Nephron (organoid): Measurements from ENCODE around the gene FOXN3.

ENCODE experiments used
- H3K27ac Mint-ChIP-seq, 3 experiments: 2 replicates each; pipeline ENCODE4 v1.8.0; 2020; ENCODE audit warnings: mixed read lengths in 3 of 3, mild to moderate bottlenecking in 2 of 3, moderate library complexity in 1 of 3
- H3K27me3 Mint-ChIP-seq: 2 replicates; pipeline ENCODE4 v1.8.0; 2021; ENCODE audit warnings: low read depth, mild to moderate bottlenecking, moderate library complexity, mixed read lengths
- H3K36me3 Mint-ChIP-seq: 2 replicates; pipeline ENCODE4 v1.8.0; 2020; ENCODE audit warnings: low read depth, mixed read lengths
- H3K4me1 Mint-ChIP-seq: 2 replicates; pipeline ENCODE4 v1.8.0; 2020; ENCODE audit warnings: mixed read lengths
- H3K4me3 Mint-ChIP-seq, 3 experiments: 2 replicates each; pipeline ENCODE4 v1.8.0; 2020; ENCODE audit warnings: mild to moderate bottlenecking in 3 of 3, mixed read lengths in 3 of 3, moderate library complexity in 2 of 3
- H3K9me3 Mint-ChIP-seq: 2 replicates; pipeline ENCODE4 v1.8.0; 2020; ENCODE audit warnings: mixed read lengths
- TF ChIP-seq, protein P1 (sequence below), 3 experiments: fragments of 200-600 bp; sonication (generic); IDR thresholded peaks; one replicate each; pipeline ENCODE4 v1.5.0; 2021; ENCODE audit warnings: antibody characterized with exemption in 3 of 3; ENCODE audit not compliant: unreplicated experiment in 3 of 3

Gene FOXN3

DNA sequence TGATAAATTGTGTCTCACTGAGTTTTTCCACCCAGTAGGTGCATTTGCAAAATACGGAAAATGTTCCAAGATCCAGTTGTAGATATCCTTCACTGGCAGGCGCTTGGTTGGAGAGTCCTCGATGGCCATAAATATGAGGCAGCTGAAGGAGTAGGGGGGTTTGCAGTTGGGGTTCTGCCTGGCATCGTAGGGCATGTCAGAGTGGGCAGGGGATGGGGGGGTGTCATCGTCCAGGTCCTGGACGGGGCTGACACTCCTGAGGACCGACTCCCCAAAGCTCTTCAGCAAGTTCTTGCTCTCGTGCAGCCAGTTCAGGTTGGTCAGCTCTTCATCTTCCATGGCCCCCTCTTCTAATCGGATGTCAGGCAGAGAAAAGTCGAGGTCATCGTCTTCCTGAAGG, 5.1 kb downstream of the FOXN3 start:
- no peak overlapping the region for H3K4me3 Mint-ChIP-seq
- peaks cover 44% of the 10 kb centered on the region for H3K36me3 Mint-ChIP-seq
- H3K4me1 Mint-ChIP-seq, result peaks cover 37% of the 10 kb centered on the region
- H3K27me3 Mint-ChIP-seq, result no peaks in the 10 kb centered on the region
- TF ChIP-seq, protein P1, sequence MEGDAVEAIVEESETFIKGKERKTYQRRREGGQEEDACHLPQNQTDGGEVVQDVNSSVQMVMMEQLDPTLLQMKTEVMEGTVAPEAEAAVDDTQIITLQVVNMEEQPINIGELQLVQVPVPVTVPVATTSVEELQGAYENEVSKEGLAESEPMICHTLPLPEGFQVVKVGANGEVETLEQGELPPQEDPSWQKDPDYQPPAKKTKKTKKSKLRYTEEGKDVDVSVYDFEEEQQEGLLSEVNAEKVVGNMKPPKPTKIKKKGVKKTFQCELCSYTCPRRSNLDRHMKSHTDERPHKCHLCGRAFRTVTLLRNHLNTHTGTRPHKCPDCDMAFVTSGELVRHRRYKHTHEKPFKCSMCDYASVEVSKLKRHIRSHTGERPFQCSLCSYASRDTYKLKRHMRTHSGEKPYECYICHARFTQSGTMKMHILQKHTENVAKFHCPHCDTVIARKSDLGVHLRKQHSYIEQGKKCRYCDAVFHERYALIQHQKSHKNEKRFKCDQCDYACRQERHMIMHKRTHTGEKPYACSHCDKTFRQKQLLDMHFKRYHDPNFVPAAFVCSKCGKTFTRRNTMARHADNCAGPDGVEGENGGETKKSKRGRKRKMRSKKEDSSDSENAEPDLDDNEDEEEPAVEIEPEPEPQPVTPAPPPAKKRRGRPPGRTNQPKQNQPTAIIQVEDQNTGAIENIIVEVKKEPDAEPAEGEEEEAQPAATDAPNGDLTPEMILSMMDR (IDR thresholded peaks at IDR 0.05; ENCODE audit: unreplicated experiment in 3 of 3), result no peak
- H3K27ac Mint-ChIP-seq, result no peak overlapping the region
- H3K9me3 Mint-ChIP-seq, result no peaks in the 10 kb centered on the region

DNA sequence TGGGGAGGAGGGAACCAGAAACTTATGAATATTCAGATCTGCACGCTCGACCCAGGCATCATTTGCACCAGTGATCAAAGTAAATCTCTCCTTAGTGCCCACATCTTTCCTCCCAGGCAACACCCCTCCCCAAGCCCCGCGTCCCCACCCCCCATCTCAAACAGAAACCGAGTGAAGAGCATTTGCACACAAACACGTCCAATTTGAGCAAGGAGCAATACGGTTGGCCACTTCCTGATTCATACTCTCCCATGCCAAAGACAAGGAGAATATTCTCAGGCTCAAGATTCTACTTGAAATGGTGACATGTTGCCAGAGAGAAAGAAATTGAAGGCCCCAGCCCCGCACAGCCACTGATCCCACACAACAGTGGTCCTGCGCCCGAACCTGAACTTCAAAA, 7.1 kb downstream of the FOXN3 start:
- H3K4me3 Mint-ChIP-seq, result no peak overlapping the region
- peaks cover 32% of the 10 kb centered on the region for H3K4me1 Mint-ChIP-seq
- peaks cover 52% of the 10 kb centered on the region for H3K36me3 Mint-ChIP-seq
- no peaks in the 10 kb centered on the region for H3K27me3 Mint-ChIP-seq
- no peaks in the 10 kb centered on the region for H3K9me3 Mint-ChIP-seq
- peak overlapping the region in 2 of 3 experiments; percentile 22 to 64 for H3K27ac Mint-ChIP-seq
- TF ChIP-seq, protein P1 (IDR thresholded peaks at IDR 0.05; ENCODE audit: unreplicated experiment in 3 of 3), result no peak

DNA sequence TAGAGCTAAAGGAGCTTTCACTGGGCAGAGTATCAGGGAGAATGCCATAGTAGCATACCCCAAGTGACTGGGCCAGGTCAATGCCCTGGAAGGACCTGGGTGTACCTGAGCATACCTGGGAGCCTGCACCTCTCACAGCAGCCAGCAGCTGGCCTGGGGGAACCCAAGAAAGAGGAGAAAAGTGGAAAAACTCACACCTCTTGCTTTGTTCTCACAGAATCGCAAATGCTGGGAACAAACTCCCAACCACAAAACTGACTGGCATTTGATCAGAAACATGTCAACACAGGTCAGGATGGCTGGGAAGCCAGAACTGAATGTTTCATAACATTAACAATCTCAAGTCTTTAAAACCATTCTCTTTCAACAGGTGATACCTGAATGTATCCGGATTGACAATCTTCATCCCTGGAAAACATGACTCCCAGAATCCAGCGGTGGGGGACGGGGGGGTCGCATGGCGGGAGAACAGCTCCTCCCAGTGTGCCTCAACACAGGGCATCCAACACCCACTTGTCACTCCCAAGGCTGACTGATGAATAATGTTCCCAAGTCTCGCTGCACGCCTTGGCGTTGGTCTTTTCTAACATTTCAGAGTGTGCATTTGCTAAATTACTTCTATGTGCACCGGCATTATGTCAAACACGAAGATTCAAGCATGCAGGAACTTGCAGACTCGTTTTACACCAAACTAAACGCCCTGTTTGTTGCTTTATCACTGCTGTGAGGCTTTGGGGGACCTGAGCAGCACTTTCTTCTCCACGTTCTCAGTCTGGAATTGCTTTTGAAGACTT, 7.9 kb downstream of the FOXN3 start:
- TF ChIP-seq, protein P1 (IDR thresholded peaks at IDR 0.05; ENCODE audit: unreplicated experiment in 3 of 3), result no peak
- Mint-ChIP-seq H3K27ac (peak overlapping the region in 2 of 3 experiments; percentile 22 to 64), H3K4me1 (peaks cover 30% of the 10 kb centered on the region), H3K27me3 (no peaks in the 10 kb centered on the region), H3K36me3 (peaks cover 57% of the 10 kb centered on the region), H3K4me3 (no peak overlapping the region), H3K9me3 (no peaks in the 10 kb centered on the region)

DNA sequence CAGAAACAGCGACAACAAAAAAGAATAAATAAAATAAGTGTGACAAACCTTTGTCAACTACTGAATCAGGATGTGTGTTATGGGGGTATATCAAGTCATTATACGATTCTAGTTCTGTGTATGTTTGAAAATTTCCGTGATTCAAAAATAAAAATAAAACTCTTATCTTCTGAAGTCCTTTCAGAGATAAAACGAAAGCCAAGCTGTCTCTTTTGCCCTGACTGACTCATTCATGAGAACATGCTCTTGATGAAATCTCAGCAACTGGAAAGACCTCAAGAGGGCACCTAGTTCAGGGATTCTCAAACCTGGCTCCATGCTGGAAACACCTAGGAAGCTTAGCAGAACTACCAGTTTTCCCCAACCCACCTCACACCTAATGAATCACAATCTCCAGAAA, 9.2 kb downstream of the FOXN3 start:
- H3K4me3 Mint-ChIP-seq, result no peak overlapping the region
- no peaks in the 10 kb centered on the region for H3K27me3 Mint-ChIP-seq
- peaks cover 29% of the 10 kb centered on the region for H3K4me1 Mint-ChIP-seq
- H3K36me3 Mint-ChIP-seq, result peaks cover 59% of the 10 kb centered on the region
- TF ChIP-seq, protein P1 (IDR thresholded peaks at IDR 0.05; ENCODE audit: unreplicated experiment in 3 of 3), result no peak
- H3K9me3 Mint-ChIP-seq, result no peaks in the 10 kb centered on the region
- H3K27ac Mint-ChIP-seq, result no peak overlapping the region

- no peaks in the 10 kb centered on the region for H3K27me3 Mint-ChIP-seq
- peaks cover 32% of the 10 kb centered on the region for H3K4me1 Mint-ChIP-seq
Measured at GRCh38 chr14:89406941-89407340, 10.1 kb downstream of the FOXN3 start.

More at GRCh38 chr14:89406941-89407340, 10.1 kb downstream of the FOXN3 start:
- Mint-ChIP-seq H3K9me3 (no peaks in the 10 kb centered on the region), H3K27ac (peak overlapping the region in 2 of 3 experiments; percentile 18 to 47), H3K36me3 (peaks cover 54% of the 10 kb centered on the region), H3K4me3 (no peak overlapping the region)
- TF ChIP-seq, protein P1 (IDR thresholded peaks at IDR 0.05; ENCODE audit: unreplicated experiment in 3 of 3), result no peak
